Liver (tissue), 3 donors: Measurements from ENCODE around the gene NRM.

Experiments used
- EGR1 ChIP-seq, 2 donors: IDR thresholded peaks; 2 replicates each; pipeline ENCODE4 v1.6.1; 2016 to 2018; ENCODE audit warnings: antibody characterized with exemption in 2 of 2, low read depth in 2 of 2
- GABPA ChIP-seq, 2 donors: IDR thresholded peaks in 1 of 2; conservative IDR thresholded peaks in 1 of 2; 2 replicates each; pipeline ENCODE4 v1.6.1; 2016; ENCODE audit warnings: antibody characterized with exemption in 2 of 2, mild to moderate bottlenecking in 1 of 2, moderate library complexity in 1 of 2
- HNF4A ChIP-seq, 2 donors: conservative IDR thresholded peaks; 2 replicates each; pipeline ENCODE4 v1.6.1; 2016; ENCODE audit warnings: antibody characterized with exemption in 2 of 2, mild to moderate bottlenecking in 2 of 2
- JUND ChIP-seq, 2 donors: IDR thresholded peaks; 2 replicates each; pipeline ENCODE4 v1.6.1; 2016; ENCODE audit warnings: antibody characterized with exemption in 2 of 2
- RAD21 ChIP-seq, 2 donors: IDR thresholded peaks; 2 replicates each; pipeline ENCODE4 v1.6.1; 2016; ENCODE audit warnings: antibody characterized with exemption in 2 of 2, mild to moderate bottlenecking in 2 of 2
- TAF1 ChIP-seq: conservative IDR thresholded peaks from 2 replicates; pipeline ENCODE4 v1.6.1; 2016; ENCODE audit warnings: antibody characterized with exemption, mild to moderate bottlenecking
- YY1 ChIP-seq: IDR thresholded peaks from 2 replicates; pipeline ENCODE4 v1.6.1; 2016; ENCODE audit warnings: antibody characterized with exemption, mild to moderate bottlenecking
- TF ChIP-seq, protein P1 (sequence below): fragments of 150-350 bp; IDR thresholded peaks from 2 replicates; pipeline ENCODE4 v1.5.1; 2017; ENCODE audit warnings: improper control_type of control experiment, low read depth, low read length; ENCODE audit not compliant: missing input control
- TF ChIP-seq, protein P2 (sequence below): IDR thresholded peaks from 2 replicates; pipeline ENCODE4 v1.6.1; 2016; ENCODE audit warnings: antibody characterized with exemption, mild to moderate bottlenecking
- donor health status: healthy.
- donor health status: healthy.

GRCh38 chr6:30705620-30706019 is 14.8 kb upstream of the NRM start:
- TF ChIP-seq, protein P1, sequence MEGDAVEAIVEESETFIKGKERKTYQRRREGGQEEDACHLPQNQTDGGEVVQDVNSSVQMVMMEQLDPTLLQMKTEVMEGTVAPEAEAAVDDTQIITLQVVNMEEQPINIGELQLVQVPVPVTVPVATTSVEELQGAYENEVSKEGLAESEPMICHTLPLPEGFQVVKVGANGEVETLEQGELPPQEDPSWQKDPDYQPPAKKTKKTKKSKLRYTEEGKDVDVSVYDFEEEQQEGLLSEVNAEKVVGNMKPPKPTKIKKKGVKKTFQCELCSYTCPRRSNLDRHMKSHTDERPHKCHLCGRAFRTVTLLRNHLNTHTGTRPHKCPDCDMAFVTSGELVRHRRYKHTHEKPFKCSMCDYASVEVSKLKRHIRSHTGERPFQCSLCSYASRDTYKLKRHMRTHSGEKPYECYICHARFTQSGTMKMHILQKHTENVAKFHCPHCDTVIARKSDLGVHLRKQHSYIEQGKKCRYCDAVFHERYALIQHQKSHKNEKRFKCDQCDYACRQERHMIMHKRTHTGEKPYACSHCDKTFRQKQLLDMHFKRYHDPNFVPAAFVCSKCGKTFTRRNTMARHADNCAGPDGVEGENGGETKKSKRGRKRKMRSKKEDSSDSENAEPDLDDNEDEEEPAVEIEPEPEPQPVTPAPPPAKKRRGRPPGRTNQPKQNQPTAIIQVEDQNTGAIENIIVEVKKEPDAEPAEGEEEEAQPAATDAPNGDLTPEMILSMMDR, result no peak
- TF ChIP-seq JUND (IDR thresholded peaks at IDR 0.05) (no peak), YY1 (no peak), RAD21 (IDR thresholded peaks at IDR 0.05) (no peak), TAF1 (no peak), GABPA (IDR thresholded peaks at IDR 0.05 in 1 of 2, conservative IDR thresholded peaks at IDR 0.05 in 1 of 2) (no peak), HNF4A (conservative IDR thresholded peaks at IDR 0.05) (no peak), EGR1 (IDR thresholded peaks at IDR 0.05; ENCODE audit: low read depth in 2 of 2) (no peak)
- TF ChIP-seq, protein P2, sequence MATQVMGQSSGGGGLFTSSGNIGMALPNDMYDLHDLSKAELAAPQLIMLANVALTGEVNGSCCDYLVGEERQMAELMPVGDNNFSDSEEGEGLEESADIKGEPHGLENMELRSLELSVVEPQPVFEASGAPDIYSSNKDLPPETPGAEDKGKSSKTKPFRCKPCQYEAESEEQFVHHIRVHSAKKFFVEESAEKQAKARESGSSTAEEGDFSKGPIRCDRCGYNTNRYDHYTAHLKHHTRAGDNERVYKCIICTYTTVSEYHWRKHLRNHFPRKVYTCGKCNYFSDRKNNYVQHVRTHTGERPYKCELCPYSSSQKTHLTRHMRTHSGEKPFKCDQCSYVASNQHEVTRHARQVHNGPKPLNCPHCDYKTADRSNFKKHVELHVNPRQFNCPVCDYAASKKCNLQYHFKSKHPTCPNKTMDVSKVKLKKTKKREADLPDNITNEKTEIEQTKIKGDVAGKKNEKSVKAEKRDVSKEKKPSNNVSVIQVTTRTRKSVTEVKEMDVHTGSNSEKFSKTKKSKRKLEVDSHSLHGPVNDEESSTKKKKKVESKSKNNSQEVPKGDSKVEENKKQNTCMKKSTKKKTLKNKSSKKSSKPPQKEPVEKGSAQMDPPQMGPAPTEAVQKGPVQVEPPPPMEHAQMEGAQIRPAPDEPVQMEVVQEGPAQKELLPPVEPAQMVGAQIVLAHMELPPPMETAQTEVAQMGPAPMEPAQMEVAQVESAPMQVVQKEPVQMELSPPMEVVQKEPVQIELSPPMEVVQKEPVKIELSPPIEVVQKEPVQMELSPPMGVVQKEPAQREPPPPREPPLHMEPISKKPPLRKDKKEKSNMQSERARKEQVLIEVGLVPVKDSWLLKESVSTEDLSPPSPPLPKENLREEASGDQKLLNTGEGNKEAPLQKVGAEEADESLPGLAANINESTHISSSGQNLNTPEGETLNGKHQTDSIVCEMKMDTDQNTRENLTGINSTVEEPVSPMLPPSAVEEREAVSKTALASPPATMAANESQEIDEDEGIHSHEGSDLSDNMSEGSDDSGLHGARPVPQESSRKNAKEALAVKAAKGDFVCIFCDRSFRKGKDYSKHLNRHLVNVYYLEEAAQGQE, result no peak
